ENCODE measurements around the gene ANAPC16.
"Not testable (repeated sequence)": the region's sequence is repeated elsewhere in the genome, so short reads cannot be mapped to it uniquely, and the experiment has no call there.

Gene ANAPC16

DNA sequence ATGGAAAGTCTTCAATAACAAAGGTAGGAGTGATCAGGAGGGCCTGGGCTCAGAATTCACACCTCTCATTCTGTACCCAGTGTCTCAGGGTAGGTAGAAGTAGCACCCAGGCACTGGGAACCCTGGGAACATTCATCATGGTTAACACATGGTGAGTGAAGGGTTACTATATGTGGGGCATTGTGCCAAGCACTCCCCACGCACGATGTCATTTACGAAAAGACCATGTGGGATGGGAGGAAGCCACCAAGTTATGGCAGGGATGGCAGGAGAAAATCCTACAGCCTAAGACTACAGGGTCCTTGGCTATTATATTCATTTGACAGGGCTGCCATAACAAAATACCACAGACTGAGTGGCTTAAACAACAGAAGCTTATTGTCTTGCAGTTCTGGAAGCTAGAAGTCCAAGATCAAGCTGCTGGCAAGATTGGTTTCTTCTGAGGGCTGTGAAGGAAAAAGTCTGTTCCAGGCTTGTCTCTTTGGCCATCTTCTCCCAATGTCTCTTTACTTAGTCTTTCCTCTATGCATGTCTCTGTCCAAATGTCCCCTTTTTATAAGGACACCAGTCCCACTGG, 30.2 kb downstream of the ANAPC16 start:
- DNase-seq: no peak

DNA sequence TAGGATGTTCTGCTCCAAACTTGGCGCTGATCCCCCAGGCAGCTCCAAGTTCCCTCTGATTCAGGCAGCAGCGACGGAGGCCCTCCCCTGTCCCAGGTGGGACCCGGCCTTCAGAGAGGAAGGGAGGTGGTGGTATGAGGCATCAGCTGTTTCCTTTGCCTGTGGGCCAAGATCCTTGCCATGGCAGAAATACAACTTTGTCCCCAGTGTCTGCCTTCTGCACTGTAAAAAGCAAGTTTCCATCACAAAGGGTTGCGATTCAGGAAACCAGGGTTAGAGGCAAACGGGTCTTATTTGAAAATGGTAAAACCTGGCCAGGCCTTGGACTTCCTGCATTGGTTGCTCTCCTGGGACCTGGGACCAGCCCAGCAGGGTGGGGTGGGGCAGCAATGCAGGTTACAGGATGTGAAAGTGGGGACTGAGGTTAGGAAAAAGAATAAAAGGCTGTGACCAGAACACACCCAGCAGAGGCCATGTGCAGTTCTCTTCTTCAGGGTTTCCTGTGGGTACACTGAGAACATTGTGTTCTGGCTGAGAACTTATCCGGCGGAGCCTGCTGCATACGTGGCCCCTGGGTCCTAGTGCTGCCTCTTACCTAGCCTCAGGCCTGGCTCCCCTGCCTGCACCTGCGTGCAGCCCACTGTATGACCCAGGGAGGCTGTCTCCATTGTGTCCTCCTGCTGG, 32.8 kb downstream of the ANAPC16 start:
- no peak for DNase-seq

DNA sequence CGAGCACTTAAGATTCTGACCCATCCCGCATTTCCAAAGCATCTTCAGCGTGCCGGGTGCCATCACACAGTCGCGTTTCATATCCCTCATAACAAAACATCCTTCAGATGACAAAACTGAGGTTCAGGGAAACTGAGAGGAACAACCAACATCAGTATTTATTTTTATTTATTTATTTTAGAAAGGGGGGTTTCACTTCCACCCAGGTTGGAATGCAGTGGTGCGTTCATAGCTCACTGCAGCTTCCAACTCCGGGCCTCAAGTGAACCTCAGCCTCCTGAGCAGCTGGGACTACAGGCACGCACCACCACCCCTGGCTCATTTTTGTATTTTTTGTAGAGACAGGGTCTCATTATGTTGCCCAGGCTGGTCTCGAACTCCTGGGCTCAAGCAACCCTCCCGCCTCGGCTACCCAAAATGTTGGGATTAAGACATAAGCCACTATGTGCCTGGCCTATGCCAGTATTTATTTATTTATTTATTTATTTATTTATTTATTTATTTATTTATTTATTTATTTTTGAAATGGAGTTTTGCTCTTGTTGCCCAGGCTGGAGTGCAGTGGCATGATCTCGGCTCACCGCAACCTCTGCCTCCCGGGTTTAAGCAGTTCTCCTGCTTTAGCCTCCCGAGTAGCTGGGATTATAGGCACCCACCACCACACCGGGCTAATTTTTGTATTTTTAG, 33.5 kb downstream of the ANAPC16 start:
- not testable (repeated sequence) for DNase-seq

DNA sequence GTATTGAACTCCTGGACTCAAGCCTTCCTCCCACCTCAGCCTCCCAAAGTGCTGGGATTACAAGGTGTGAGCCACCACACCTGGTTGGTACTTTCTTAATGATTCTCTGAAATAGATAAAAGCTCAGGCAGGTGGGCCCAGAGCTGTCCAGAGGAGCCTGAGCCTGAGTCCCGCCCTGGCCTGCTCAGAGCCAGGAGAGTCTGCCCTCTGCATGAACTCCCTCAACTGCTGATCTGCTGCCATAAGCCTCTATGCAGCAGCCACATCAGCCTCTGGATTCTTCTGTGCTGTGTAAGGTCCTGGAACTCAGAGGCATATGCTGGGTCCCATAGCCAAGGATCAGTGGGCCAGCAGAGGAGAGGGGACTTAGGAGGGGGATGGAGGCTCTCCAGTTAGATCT, 34.9 kb downstream of the ANAPC16 start:
- no peak for DNase-seq

DNA sequence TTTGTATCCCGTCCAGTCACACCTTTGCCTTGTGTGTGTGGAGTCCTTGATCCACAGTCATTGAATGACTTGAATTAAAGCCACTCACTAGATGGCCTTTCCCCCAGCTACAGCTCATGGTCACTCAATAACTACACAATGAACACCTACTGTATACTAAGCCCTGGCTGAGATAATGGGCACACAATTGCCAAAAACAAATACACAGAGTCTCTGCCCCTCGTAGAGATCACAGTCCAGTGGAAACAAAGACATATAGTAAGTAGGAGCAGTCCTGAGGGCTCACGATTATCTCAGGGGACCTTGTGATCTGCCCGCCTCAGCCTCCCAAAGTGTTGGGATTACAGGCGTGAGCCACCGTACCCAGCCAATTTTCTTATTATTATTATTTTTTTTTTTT, 35.8 kb downstream of the ANAPC16 start:
- DNase-seq: no peak

DNA sequence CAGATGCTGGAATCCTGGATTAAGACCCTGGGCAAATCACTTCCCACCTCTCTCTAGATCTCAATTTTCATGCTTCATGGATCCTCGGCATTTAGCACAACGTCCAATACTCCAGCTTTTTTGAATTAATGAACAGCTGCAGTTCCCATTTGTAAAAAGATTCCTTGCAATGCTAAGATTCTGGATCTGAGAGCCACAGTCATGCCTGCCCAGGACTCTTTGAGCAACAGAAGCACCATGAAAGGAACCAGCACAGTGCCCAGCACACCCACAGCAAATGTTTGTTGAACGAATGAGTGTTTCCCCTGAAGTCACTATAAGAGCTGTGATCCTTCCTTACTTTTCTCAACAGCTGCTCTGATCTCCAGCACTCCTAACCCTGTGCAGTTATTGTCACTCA, 37.2 kb downstream of the ANAPC16 start:
- no peak for DNase-seq

DNA sequence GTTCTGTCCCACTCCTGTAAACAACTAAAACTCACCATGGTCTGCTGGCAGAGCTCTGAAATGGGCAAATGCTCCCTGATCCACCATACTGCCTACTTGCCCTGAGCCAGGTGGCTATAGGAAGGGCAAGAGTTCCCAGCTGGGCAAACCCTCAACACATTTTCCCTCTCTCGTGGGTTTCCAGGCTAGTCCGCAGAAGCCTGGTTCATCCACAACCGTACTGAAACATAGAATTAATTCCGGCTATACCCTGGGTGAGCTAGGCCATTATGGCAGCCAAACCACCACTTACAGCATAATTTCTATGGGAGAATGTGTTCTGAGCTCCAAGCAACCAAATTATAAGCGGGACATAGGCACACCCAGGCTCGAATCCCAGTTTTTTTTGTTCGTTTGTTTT, 37.8 kb downstream of the ANAPC16 start:
- DNase-seq: no peak

DNA sequence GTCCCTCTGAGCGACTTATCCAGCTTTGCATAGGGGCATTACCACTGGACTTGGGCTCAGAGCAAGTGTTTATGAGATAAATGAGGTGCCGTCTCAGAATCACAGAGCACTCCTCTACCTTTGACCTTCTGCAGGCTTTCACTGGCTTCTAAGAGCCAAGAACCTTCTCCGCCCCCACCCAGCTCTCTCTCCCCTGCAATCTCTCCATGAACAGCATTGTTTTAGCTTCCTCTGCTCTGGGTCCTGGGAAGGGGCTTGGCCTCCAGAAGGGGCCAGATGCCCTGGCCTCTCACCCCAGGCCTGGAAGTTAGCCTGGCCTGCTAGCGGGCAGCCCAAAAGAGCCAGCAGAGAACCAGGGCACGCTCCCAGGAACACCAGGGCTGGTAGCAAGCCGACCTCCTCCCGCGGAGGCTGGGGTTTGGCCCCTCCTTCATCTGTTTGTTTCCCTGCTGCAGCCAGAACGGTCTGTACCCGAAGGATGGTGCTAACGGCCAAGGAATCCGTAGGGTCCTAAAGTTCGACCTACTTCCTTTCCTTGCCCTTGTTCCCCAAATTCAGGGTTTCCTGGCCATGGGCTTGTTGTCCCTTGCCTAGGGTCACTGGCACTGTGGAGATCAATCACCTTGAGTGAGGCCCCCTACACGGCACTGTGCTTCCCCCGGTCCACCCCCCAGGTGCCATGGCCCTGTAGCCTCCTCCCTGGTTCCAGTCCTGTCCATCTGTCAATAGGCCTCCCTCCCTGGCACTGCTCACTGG, 39.2 kb downstream of the ANAPC16 start:
- peak in 1 of 2 experiments; percentile 30 for DNase-seq

DNA sequence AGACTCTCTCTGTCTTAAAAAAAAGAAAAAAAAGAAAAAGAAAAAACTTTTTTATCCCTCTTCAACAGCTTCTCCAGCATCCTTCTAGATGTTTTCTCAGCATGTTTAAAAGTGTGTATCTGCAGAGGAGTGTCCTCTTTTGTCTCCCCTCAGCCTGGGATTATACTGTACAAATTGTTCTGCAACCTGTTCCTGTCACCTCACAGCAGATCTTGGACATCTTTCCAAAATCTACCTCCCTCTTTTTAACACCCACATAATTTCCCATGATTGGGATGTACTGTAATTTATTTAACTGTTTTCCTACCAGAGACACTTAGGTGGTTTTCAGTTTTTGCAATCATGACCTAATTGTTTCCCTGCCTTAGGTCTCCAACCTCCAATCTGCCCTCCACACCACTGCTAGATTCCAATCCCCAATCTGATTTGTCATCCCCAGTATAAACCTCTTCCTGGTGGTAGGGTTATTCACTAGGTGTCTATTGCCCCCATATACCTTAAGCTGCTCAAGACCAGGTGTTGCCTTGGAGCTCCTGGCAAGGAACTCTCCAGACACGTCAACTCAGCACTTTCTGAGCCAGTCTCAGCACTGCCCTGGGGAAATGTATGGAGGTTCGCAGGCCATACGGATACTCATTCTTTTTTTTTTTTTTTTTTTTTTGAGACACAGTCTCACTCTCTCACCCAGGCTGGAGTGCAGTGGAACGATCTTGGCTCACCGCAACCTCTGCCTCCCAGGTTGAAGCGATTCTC, 40.3 kb downstream of the ANAPC16 start:
- DNase-seq: no peak

DNA sequence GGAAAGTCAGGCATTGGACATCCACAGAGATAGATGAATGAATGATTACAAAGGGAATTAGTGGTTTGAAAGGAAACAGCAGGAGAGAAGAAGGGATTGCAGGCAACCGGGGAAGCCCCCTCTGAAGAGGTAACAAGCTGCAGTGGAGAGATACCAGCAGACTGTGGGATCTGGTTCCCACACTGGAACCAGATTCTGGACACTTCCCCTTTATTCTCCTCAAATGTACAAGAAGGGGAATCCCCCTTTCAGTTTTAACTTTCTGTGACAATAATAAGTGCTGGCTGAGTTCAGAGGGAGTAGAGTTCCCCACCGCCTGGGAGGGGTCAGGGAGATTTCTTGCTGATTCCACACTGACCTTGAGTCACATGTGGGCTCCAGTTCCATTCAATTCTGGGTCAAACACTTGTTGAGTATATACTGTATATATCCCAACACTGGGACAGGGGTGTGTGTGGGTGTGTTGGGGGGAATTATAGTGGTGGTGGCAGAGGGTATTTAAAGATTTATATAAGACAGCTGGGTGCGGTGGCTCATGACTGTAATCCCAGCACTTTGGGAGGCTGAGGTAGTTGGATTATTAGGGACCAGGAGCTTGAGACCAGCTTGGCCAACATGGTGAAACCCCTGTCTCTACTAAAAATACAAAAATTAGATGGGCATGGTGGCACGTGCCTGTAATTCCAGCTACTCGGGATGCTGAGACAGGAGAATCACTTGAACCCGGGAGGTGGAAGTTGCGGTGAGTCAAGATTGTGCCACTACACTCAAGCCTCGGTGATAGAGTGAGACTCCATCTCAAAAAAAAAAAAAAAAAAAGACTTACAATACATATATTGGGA, 41.5 kb downstream of the ANAPC16 start:
- DNase-seq: no peak

DNA sequence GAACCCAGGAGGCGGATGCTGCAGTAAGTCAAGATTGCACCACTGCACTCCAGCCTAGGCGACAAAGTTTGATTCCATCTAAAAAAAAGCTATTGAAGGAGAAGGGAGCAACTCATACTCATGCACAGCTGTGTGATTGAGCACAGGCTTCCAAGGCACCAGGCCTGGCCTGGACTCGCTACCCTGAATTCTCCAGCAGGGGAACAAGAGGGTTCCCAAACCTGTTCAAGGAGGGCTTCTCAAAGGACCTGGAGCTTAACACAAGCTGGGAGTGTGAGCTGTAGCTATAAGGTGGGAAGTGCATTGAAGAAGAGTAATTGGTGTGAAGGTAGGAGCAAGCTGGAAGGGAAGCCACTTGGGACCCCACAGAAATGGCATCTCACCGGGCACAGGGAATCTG, 42.8 kb downstream of the ANAPC16 start:
- DNase-seq: no peak

DNA sequence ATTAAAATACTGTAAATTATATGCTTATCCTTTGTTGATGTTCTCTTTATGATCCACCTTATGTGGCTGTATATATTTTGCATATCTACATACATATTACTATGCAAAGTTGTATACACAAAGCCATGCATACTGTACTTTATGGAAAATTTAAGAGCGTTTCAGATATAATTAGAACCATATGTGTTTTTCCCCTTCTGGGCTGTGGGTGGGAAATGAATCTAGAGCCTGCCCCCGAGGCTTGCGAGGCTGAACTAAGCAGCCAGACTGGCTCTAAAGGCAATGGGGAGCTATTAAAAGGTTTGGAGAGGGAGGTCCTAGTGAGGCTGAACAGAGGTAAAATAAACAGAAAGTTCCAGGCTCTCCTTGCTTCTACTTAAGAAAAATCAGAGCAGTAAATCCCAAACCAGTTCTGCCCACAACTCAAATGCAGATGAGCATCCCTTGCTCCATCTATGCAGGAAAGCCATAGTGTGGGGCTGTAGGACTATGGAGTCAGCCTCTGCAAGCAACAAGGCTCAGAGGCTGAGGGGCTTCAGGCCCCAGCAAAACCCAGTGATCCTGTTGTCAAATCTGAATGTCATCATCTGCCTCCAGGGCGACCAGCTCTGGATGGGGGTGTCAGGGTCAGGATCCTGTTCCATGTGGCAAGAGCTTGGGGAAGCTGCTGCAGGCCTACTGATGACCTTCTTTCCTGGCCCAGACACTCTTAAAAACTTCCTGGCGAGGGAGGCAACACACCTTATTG, 43.9 kb downstream of the ANAPC16 start:
- DNase-seq: no peak

DNA sequence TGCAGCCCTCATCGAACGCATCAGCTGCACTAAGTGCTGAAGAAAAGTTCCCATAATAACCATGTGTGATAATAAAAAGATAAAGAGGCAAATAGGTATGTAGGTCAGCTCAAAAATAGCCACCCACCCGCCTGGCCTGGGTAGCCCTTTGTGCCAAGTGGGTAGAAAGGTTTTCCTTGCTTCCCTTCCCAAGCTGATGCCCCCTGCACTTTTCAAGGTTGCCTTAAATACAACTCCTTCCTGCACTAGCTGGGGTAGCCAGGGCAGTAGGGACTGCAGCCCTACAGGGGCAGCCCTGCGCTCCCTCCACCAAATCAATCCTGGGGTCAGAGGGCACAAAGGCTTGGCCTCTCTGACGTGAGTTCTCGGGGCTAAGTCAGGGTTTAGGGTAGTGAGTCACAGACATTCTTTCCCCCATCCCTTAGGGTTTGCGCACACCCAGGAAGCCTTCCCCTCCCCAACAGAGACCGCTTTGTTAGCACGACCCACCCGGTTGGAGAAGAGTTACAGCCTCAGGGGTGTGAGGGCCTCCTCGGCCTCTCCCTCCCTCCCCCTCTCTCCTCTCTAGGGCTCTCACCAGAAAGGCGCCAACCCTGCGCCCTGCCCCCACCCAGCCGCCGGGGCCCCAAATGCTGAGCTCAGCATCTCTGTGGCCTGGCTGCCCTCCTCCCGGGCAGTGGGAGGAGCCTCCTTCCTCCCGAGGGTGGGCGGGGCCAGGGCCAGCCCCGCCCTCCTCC, 44.6 kb downstream of the ANAPC16 start:
- DNase-seq: no peak

DNA sequence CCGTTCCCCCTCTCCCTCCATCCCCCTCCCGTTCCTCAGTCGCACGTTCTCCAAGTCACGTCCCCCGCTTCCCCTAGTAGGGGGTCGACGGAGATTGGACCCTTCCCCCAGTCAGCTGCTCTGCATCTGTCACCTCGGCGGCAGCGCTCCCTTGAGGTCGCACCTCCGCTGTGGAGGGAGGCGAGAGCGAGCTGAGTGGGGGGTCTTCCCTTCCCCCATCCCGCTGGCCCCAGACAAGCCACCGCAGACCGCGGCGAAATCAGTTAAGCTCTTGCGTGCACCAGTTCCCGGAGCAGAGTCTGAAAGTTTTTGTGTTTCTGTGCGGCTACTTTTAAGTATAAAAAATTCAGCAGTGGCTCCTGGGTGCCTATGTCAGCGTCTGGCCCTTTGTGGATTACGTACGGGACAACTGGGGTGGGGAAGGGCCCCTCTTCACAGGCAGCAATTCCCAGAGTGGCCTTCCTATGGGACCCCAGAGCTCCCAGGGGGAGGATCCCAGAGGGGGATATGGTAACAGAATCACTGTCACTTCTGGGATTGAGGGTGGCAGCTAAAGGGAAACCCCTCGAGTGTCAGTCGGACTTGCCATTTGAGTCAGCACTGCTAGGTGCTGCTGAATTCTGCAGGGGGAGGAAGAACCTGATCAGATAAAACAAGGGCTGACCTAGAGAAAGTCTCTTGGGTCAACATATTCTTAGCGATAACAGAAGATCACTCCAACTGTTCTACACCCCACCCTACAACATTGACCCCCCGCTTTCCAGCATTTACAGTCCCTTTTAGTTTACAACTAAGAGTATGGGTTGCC, 45.4 kb downstream of the ANAPC16 start:
- DNase-seq: no peak

DNA sequence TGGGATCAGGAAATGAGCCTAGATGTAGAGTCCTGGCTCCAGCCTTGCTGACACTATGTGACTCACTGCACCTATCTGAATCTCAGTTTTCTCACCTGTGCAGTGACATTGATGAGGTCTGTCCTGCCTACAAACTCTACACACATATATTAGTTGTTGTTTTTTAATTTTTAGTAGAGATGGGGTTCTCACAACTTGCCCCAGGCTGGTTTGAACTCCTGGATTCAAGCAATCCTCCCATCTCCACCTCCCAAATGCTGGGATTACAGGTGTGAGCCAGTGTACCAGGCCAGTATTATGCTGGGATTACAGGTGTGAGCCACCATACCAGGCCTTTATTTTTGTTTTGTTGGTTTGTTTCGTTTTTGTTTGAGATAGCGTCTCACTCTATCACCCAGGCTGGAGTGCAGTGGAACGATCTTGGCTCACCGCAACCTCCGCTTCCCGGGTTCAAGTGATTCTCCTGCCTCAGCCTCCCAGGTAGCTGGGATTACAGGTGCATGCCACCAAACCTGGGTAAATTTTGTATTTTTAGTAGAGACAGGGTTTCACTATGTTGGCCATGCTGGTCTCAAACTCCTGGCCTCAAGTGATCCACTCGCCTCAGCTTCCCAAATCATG, 46.1 kb downstream of the ANAPC16 start:
- no peak for DNase-seq

DNA sequence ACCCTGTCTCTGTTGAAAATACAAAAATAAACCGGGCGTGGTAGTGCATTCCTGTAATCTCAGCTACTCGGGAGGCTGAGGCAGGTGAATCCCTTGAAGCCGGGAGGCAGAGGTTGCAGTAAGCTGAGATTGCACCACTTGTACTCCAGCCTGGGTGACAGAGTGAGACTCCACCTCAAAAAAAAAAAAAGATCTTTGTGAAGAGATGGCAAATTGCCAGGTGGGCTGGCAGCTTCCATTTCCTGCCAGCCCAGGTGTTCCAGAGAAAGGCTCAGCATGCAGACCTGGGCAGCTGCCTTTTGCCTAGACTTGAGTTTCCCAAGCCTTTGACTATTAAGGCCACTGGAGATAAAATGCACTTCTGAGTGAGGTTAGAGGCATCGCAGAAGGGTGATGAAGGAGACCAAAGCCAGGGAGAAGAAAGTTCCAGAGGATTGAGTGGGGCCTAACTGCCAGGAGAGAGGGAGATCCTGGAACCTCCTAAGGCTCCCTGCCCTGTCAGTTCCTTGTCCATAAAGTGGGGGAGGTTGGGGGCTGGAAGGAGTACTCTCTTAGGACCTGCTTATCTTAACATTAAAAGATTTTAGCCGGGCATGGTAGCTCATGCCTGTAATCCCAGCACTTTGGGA, 47.9 kb downstream of the ANAPC16 start:
- DNase-seq: no peak

DNA sequence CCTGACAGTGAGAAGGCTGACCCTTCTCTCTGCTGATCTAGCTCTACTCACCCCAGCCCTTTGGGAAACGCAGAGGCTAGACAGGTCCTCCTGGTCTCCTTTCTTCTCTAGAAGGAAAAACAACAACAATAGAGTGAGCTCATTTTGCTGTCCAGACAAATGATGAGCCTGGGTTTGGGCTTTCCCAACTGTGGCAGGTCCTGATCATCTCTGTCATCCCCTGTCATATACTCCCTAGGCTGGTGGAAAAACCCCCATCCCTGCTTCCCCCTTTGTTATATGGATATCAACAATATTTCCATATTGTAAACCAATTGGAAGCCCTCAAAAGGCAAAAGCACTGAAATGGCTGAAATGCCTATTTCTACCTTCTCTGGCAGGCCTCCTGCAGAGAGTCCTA, 48.7 kb downstream of the ANAPC16 start:
- no peak for DNase-seq

DNA sequence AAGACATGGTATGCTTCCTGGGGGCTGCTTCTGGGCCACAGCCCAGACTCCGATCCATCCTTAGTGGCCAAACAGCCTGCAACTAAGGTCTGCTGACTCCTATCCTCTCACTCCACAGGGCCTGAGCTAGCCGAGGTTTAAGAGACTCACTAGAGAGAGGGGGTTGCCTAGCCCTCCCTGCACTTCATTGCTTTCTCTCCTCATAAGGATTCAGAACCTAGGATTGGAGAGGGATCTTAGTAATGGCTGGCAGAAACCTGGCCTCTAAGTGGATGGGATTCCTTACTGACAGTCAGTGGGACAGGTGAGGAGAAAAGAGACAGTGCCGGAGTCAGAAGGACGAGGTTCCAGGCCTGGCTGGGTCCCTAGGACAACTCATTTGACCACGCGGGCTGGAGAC, 49.7 kb downstream of the ANAPC16 start:
- DNase-seq: no peak
